ENCODE results near the gene ZNF22. TPM values are rescaled to one million over a fixed set of nuclear protein-coding genes. Genes with fewer than 3 reads are reported as not detected.

ZNF22 gene
- total RNA-seq, 4 donors from 2014 or later: 19.2 to 35.6 (median 27.1) TPM

GRCh38 chr10:45035673-45036072 is 35.0 kb downstream of the ZNF22 start:
- Histone ChIP-seq H3K9me3 (peaks cover 0 to 12% (median 0%) of the 10 kb centered on the region in 3 donors), H3K27ac (no peak overlapping the region), H3K4me1 (no peaks in the 10 kb centered on the region), H3K36me3 (no peaks in the 10 kb centered on the region), H3K27me3 (no peaks in the 10 kb centered on the region), H3K4me3 (no peak overlapping the region)
- no peak for ATAC-seq
- TF ChIP-seq POLR2A (IDR thresholded peaks at IDR 0.05): no peak
- TF ChIP-seq EP300 (IDR thresholded peaks at IDR 0.05): no peak
- TF ChIP-seq POLR2AphosphoS5 (IDR thresholded peaks at IDR 0.05): no peak
- TF ChIP-seq, protein P1, sequence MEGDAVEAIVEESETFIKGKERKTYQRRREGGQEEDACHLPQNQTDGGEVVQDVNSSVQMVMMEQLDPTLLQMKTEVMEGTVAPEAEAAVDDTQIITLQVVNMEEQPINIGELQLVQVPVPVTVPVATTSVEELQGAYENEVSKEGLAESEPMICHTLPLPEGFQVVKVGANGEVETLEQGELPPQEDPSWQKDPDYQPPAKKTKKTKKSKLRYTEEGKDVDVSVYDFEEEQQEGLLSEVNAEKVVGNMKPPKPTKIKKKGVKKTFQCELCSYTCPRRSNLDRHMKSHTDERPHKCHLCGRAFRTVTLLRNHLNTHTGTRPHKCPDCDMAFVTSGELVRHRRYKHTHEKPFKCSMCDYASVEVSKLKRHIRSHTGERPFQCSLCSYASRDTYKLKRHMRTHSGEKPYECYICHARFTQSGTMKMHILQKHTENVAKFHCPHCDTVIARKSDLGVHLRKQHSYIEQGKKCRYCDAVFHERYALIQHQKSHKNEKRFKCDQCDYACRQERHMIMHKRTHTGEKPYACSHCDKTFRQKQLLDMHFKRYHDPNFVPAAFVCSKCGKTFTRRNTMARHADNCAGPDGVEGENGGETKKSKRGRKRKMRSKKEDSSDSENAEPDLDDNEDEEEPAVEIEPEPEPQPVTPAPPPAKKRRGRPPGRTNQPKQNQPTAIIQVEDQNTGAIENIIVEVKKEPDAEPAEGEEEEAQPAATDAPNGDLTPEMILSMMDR (IDR thresholded peaks at IDR 0.05): no peak

- no peak overlapping the region for H3K27ac ChIP-seq
- no peak for ATAC-seq
These were observed 40.3 kb downstream of the ZNF22 start for GRCh38 chr10:45040921-45041542.

GRCh38 chr10:45044290-45044689 is 43.6 kb downstream of the ZNF22 start:
- Histone ChIP-seq H3K27ac (no peak overlapping the region), H3K9me3 (peaks cover 0 to 8% (median 0%) of the 10 kb centered on the region in 3 donors), H3K36me3 (no peaks in the 10 kb centered on the region), H3K27me3 (no peaks in the 10 kb centered on the region), H3K4me1 (no peaks in the 10 kb centered on the region), H3K4me3 (no peak overlapping the region)
- TF ChIP-seq, protein P1 (IDR thresholded peaks at IDR 0.05): no peak
- ATAC-seq: no peak
- WGBS, 2 donors (ENCODE audit: low coverage in 1 of 2): 22 to 42% methylated on average over 3 to 7 of the region's 7 CpGs

More at GRCh38 chr10:45040921-45041542, 40.3 kb downstream of the ZNF22 start:
- Histone ChIP-seq H3K4me1 (no peaks in the 10 kb centered on the region), H3K36me3 (no peaks in the 10 kb centered on the region), H3K4me3 (no peak overlapping the region), H3K27me3 (no peaks in the 10 kb centered on the region), H3K9me3 (no peaks in the 10 kb centered on the region)
- TF ChIP-seq, protein P1 (IDR thresholded peaks at IDR 0.05): no peak
- TF ChIP-seq POLR2AphosphoS5 (IDR thresholded peaks at IDR 0.05): no peak
- TF ChIP-seq POLR2A (IDR thresholded peaks at IDR 0.05): no peak
- TF ChIP-seq EP300 (IDR thresholded peaks at IDR 0.05): no peak

DNA sequence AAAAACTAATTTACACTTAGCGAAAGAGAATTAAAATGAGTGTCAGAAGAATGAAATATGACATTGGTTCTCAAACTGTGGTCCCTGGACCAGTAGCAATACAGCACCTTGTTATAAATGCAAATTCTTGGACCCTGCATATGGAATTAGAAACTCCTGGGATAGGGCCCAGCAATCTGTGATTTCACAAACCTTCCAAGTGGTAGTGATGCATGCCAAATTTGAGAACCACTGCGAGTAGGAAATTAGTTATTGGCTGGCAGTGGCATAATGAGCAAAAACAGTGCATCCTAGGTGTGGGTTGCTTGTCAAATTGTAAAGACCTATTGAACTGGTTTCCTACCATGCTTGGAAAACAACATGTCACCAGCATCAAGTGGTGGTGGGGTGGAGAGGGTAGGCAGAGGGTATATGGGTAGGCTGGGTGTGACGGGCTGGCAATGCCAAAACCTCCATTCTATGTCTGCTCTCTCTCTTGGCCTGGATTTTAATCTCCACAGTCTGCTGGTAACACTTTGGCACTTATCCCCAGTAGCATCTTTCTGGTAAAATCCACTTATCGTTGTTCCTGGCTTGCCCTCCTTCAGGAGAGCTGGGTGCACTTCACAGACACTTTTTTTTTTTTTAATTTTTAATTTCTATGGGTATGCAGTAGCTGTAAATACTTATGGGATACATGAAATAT is 50.0 kb downstream of the ZNF22 start:
- Histone ChIP-seq H3K27me3 (no peaks in the 10 kb centered on the region), H3K4me3 (no peak overlapping the region), H3K4me1 (no peaks in the 10 kb centered on the region), H3K27ac (no peak overlapping the region), H3K9me3 (peaks cover 0 to 8% (median 0%) of the 10 kb centered on the region in 3 donors), H3K36me3 (no peaks in the 10 kb centered on the region)
- 74 to 75% methylated on average over 2 to 4 of the region's 4 CpGs for WGBS, 2 donors (ENCODE audit: low coverage in 1 of 2)
- no peak for TF ChIP-seq EP300 (IDR thresholded peaks at IDR 0.05)
- TF ChIP-seq, protein P1 (IDR thresholded peaks at IDR 0.05): no peak
- no peak for TF ChIP-seq POLR2A (IDR thresholded peaks at IDR 0.05)
- no peak for TF ChIP-seq POLR2AphosphoS5 (IDR thresholded peaks at IDR 0.05)
- no peak for ATAC-seq

DNA sequence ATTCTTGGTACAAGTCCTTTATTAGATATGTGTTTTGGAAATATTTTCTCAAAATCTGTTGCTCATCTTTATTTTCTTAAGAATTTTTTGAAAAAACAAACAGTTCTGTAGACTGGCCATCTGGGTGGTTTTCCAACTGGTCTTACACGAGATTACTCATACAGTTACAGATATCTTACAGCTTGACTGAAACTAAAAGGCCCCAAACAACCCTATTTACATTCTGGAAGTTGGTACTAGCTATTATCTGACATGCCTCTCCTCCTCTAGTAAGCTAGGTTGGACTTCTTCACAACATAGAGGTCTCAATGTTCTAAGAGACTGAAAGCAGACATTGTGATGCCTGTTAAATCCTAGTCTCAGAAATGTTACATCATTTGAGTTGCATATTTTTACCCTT is 52.0 kb downstream of the ZNF22 start:
- H3K9me3 ChIP-seq: peaks cover 0 to 8% (median 0%) of the 10 kb centered on the region in 3 donors
- H3K4me3 ChIP-seq: no peak overlapping the region
- TF ChIP-seq, protein P1 (IDR thresholded peaks at IDR 0.05): no peak
- no peak for TF ChIP-seq EP300 (IDR thresholded peaks at IDR 0.05)
- TF ChIP-seq POLR2A (IDR thresholded peaks at IDR 0.05): no peak
- no peak for TF ChIP-seq POLR2AphosphoS5 (IDR thresholded peaks at IDR 0.05)
- H3K27ac ChIP-seq: no peak overlapping the region
- no peaks in the 10 kb centered on the region for H3K4me1 ChIP-seq
- no peak for ATAC-seq
- no peaks in the 10 kb centered on the region for H3K36me3 ChIP-seq
- H3K27me3 ChIP-seq: no peaks in the 10 kb centered on the region
- WGBS, 2 donors (ENCODE audit: low coverage in 1 of 2): 50% methylated on average over 1 of the region's 1 CpG

Measured in gastroesophageal sphincter (tissue), 4 donors.